H1 (cell line): ENCODE measurements around the gene CHST3. TPM values are rescaled to one million over a fixed set of nuclear protein-coding genes. Genes with fewer than 3 reads are reported as not detected.

Experiments
- CTCF ChIA-PET: fragments of 300-600 bp; sonication (Branson Sonifier 250); formaldehyde crosslinking; loops from one replicate; lab custom pipeline; 2021; ENCODE audit not compliant: partially characterized antibody; lab: Charles Lee
- POLR2A ChIA-PET: fragments of 300-600 bp; sonication (Branson Sonifier 250); formaldehyde crosslinking; loops from one replicate; lab custom pipeline; 2021; ENCODE audit warnings: inconsistent platforms; ENCODE audit not compliant: partially characterized antibody; lab: Charles Lee
- DNase-seq, 2 experiments: peaks; one replicate each; pipeline versions ENCODE4 v3.0.0 to v3.0.0-alpha.2; 2010 to 2022; ENCODE audit warnings: low spot score in 2 of 2, low read depth in 1 of 2, mixed read lengths in 1 of 2
- FAIRE-seq: peaks from 2 replicates; lab custom pipeline; 2011; peaks lifted over from hg19 to GRCh38; lab: Jason Lieb, UNC
- H2AFZ ChIP-seq: 2 replicates; pipeline ENCODE4 v1.8.1; 2012; ENCODE audit warnings: low read length, inconsistent platforms
- H2AK5ac ChIP-seq: 2 replicates; pipeline ENCODE4 v1.6.1; 2013; ENCODE audit warnings: low read depth, low read length
- H2BK120ac ChIP-seq: replicated peaks from 2 replicates; pipeline ENCODE3; 2013; ENCODE audit warnings: low read depth, low read length, inconsistent platforms
- H2BK12ac ChIP-seq: 2 replicates; pipeline ENCODE4 v1.6.1; 2013; ENCODE audit warnings: low read depth, low read length
- H2BK15ac ChIP-seq: 2 replicates; pipeline ENCODE4 v1.6.1; 2013; ENCODE audit warnings: low read length
- H2BK20ac ChIP-seq: 2 replicates; pipeline ENCODE4 v1.6.1; 2013; ENCODE audit warnings: low read length
- H2BK5ac ChIP-seq: 2 replicates; pipeline ENCODE4 v1.6.1; 2013; ENCODE audit warnings: low read depth, low read length
- H3K14ac ChIP-seq: 2 replicates; pipeline ENCODE4 v1.6.1; 2013; ENCODE audit warnings: inconsistent platforms; ENCODE audit not compliant: insufficient read length
- H3K18ac ChIP-seq: 2 replicates; pipeline ENCODE4 v1.6.1; 2013; ENCODE audit warnings: low read length; ENCODE audit errors: extremely low read depth
- H3K23ac ChIP-seq: 2 replicates; pipeline ENCODE4 v1.6.1; 2013; ENCODE audit warnings: inconsistent platforms; ENCODE audit not compliant: insufficient read length
- H3K23me2 ChIP-seq: 2 replicates; pipeline ENCODE4 v1.6.1; 2013; ENCODE audit warnings: low read depth, low read length
- H3K27ac ChIP-seq: 2 replicates; pipeline ENCODE4 v1.6.1; 2011; ENCODE audit warnings: low read depth, low read length, inconsistent platforms
- H3K27me3 ChIP-seq, 4 experiments: replicated peaks in 1 of 4; 1 replicate in 1 of 4; 2 replicates in 3 of 4; pipeline versions ENCODE4 v1.6.1 to v1.8.1; 2011 to 2013; ENCODE audit warnings: low read length in 3 of 4, mild to moderate bottlenecking in 3 of 4, inconsistent platforms in 2 of 4, mixed read lengths in 2 of 4, moderate library complexity in 1 of 4; ENCODE audit not compliant: control insufficient read depth in 3 of 4, insufficient read depth in 3 of 4; ENCODE audit errors: extremely low read depth in 1 of 4
- H3K36me3 ChIP-seq, 4 experiments: 2 replicates each; pipeline versions ENCODE4 v1.6.1 to v1.8.1; 2011 to 2013; ENCODE audit warnings: mild to moderate bottlenecking in 4 of 4, low read length in 3 of 4, moderate library complexity in 2 of 4, control low read depth in 1 of 4, inconsistent platforms in 1 of 4; ENCODE audit not compliant: insufficient read depth in 4 of 4, control insufficient read depth in 2 of 4
- H3K4ac ChIP-seq: replicated peaks from 2 replicates; pipeline ENCODE3; 2013; ENCODE audit warnings: low read length, low read depth, mixed read lengths, inconsistent platforms; ENCODE audit not compliant: insufficient read length
- H3K4me1 ChIP-seq, 4 experiments: replicated peaks in 1 of 4; 1 replicate in 1 of 4; 2 replicates in 3 of 4; pipeline versions ENCODE4 v1.6.1 to v1.8.1; 2011 to 2013; ENCODE audit warnings: low read length in 3 of 4, inconsistent platforms in 2 of 4, mixed read lengths in 1 of 4; ENCODE audit not compliant: insufficient read depth in 4 of 4, control insufficient read depth in 3 of 4
- H3K4me2 ChIP-seq, 2 experiments: 2 replicates each; pipeline versions ENCODE4 v1.6.1 to v1.8.1; 2011 to 2013; ENCODE audit warnings: low read depth in 2 of 2, low read length in 2 of 2, control low read depth in 1 of 2, inconsistent platforms in 1 of 2, mild to moderate bottlenecking in 1 of 2; ENCODE audit not compliant: insufficient read depth in 1 of 2
- H3K4me3 ChIP-seq, 4 experiments: fragments of 200-600, 300-600 bp in 1 of 4; sonication (generic), shearing (Covaris generic), sonication (Bioruptor Twin) in 1 of 4; 2 replicates each; pipeline versions ENCODE4 v1.5.1 to v1.8.1; 2011 to 2016; ENCODE audit warnings: low read length in 4 of 4, low read depth in 3 of 4, control low read depth in 2 of 4, inconsistent platforms in 2 of 4, mild to moderate bottlenecking in 2 of 4, mixed read lengths in 1 of 4, moderate library complexity in 1 of 4; ENCODE audit not compliant: insufficient read depth in 2 of 4; ENCODE audit errors: extremely low read depth in 1 of 4
- H3K56ac ChIP-seq: replicated peaks from 2 replicates; pipeline ENCODE3; 2013; ENCODE audit warnings: low read depth, mild to moderate bottlenecking, mixed read lengths, low read length, inconsistent platforms; ENCODE audit not compliant: insufficient read length
- H3K79me1 ChIP-seq: 2 replicates; pipeline ENCODE4 v1.6.1; 2013; ENCODE audit warnings: low read depth, low read length, control low read depth
- H3K79me2 ChIP-seq, 2 experiments: 2 replicates each; pipeline versions ENCODE4 v1.6.1 to v1.8.1; 2012 to 2013; ENCODE audit warnings: low read length in 2 of 2, mild to moderate bottlenecking in 2 of 2, inconsistent platforms in 1 of 2; ENCODE audit not compliant: insufficient read depth in 2 of 2, control insufficient read depth in 1 of 2
- H3K9ac ChIP-seq, 4 experiments: replicated peaks in 1 of 4; 1 replicate in 1 of 4; 2 replicates in 3 of 4; pipeline versions ENCODE4 v1.6.1 to v1.8.1; 2011 to 2013; ENCODE audit warnings: low read depth in 3 of 4, low read length in 3 of 4, control low read depth in 2 of 4, mild to moderate bottlenecking in 2 of 4, moderate library complexity in 2 of 4, inconsistent platforms in 1 of 4; ENCODE audit errors: extremely low read depth in 1 of 4
- H3K9me3 ChIP-seq, 2 experiments: 2 replicates each; pipeline versions ENCODE4 v1.6.1 to v1.8.1; 2012 to 2013; ENCODE audit warnings: mild to moderate bottlenecking in 2 of 2, moderate library complexity in 2 of 2, control low read depth in 1 of 2, inconsistent platforms in 1 of 2, low read depth in 1 of 2, low read length in 1 of 2, mixed read lengths in 1 of 2; ENCODE audit not compliant: insufficient read depth in 2 of 2
- H4K20me1 ChIP-seq, 2 experiments: replicated peaks in 1 of 2; 2 replicates each; pipeline versions ENCODE3 to v1.8.1; 2011 to 2013; ENCODE audit warnings: inconsistent platforms in 2 of 2, low read length in 2 of 2, mild to moderate bottlenecking in 1 of 2; ENCODE audit not compliant: insufficient read depth in 2 of 2, control insufficient read depth in 1 of 2
- H4K5ac ChIP-seq: 2 replicates; pipeline ENCODE4 v1.6.1; 2013; ENCODE audit warnings: low read length, low read depth, mixed read lengths, inconsistent platforms; ENCODE audit not compliant: insufficient read length
- H4K8ac ChIP-seq: 2 replicates; pipeline ENCODE4 v1.8.0; 2013; ENCODE audit warnings: mild to moderate bottlenecking, moderate library complexity, low read length, inconsistent platforms; ENCODE audit not compliant: insufficient read depth; ENCODE audit errors: extremely low read depth
- H4K91ac ChIP-seq: replicated peaks from 2 replicates; pipeline ENCODE3; 2013; ENCODE audit warnings: low read length, mixed read lengths, inconsistent platforms; ENCODE audit not compliant: insufficient read length
- CEBPB ChIP-seq: IDR thresholded peaks from 2 replicates; pipeline ENCODE4 v1.6.1; 2012; ENCODE audit warnings: low read depth, low read length
- CTCF ChIP-seq, 3 experiments: IDR thresholded peaks; 1 replicate in 2 of 3; 2 replicates in 1 of 3; pipeline versions ENCODE4 v1.5.1 to v1.6.1; 2011; ENCODE audit warnings: low read length in 3 of 3, mild to moderate bottlenecking in 3 of 3, inconsistent platforms in 2 of 3, low read depth in 1 of 3, moderate library complexity in 1 of 3; ENCODE audit not compliant: insufficient read depth in 1 of 3; ENCODE audit errors: control extremely low read depth in 1 of 3
- WGBS, 2 experiments: shearing (Covaris generic) in 1 of 2; methylation state at CpG; one replicate each; pipeline versions ENCODE4 v1.1.6 to v1.1.7; 2013 to 2015; ENCODE audit warnings: low lambda C conversion rate in 2 of 2, mixed read lengths in 2 of 2, inconsistent platforms in 1 of 2, low coverage in 1 of 2, missing lambda C conversion rate in 1 of 2; ENCODE audit not compliant: insufficient replicate concordance in 2 of 2, insufficient coverage in 1 of 2, insufficient read length in 1 of 2; ENCODE audit errors: extremely low coverage in 1 of 2, missing lambda C conversion rate in 1 of 2; 5-methylcytosine and 5-hydroxymethylcytosine counted together
- polyA plus RNA-seq, 7 experiments: library from polyadenylated mRNA; depleted of rRNA in 3 of 7; stranded (reverse) in 5 of 7; unstranded in 2 of 7; fragments of >200 nt in 5 of 7; fragments of 200-250 nt in 2 of 7; gene quantifications; 1 replicate in 5 of 7; 2 replicates in 1 of 7; 4 replicates in 1 of 7; pipeline versions ENCODE4 v1.2.1 to v1.2.3, GENCODE V29; 2011 to 2013; ENCODE audit warnings: missing spikeins in 2 of 7, mixed read lengths in 2 of 7
- total RNA-seq: library from RNA; stranded (reverse); fragmentation: NEBNext Ultra II Directional; extraction: Animal tissue kit (Norgen Biotek cat#: 25700); gene quantifications from 2 replicates; pipeline ENCODE4 v1.2.1, GENCODE V29; 2021

Gene CHST3
- total and polyA plus RNA-seq, 2 of the 8 experiments (the other 6 are each of a cell fraction or from before 2014, with no cell fraction given): 2.0 to 5.8 TPM

GRCh38 chr10:72007246-72007892 lies 43.2 kb downstream of the CHST3 start:
- H4K8ac ChIP-seq: no peak overlapping the region
- H4K91ac ChIP-seq: no peak overlapping the region
- H3K56ac ChIP-seq: no peak overlapping the region
- H3K79me1 ChIP-seq: no peaks in the 10 kb centered on the region
- no peak overlapping the region for H3K4me2 ChIP-seq
- no peak overlapping the region for H2BK15ac ChIP-seq
- no peak overlapping the region for H2BK5ac ChIP-seq
- H3K27me3 ChIP-seq: no peaks in the 10 kb centered on the region
- no peak overlapping the region for H3K27ac ChIP-seq
- H2BK120ac ChIP-seq: no peak overlapping the region
- no peaks in the 10 kb centered on the region; a peak in 1 of 7 replicates for H3K4me1 ChIP-seq
- no peak for DNase-seq
- no peak overlapping the region for H2AK5ac ChIP-seq
- H4K5ac ChIP-seq: no peak overlapping the region
- no peak overlapping the region for H3K4ac ChIP-seq
- TF ChIP-seq CEBPB: no peak
- TF ChIP-seq CTCF (IDR thresholded peaks at IDR 0.05; ENCODE audit: control extremely low read depth in 1 of 3, insufficient read depth in 1 of 3, low read depth in 1 of 3, low read length in 3 of 3): no peak
- FAIRE-seq: no peak
- no peak overlapping the region for H3K4me3 ChIP-seq
- WGBS, 2 experiments: 95% methylated on average over 53 of the region's 59 CpGs; no CpG with 5 or more reads in 1 of the 2 experiments
- no peak overlapping the region for H3K14ac ChIP-seq
- no peak overlapping the region for H3K18ac ChIP-seq
- H3K9ac ChIP-seq: no peak overlapping the region
- no peaks in the 10 kb centered on the region for H4K20me1 ChIP-seq
- CTCF ChIA-PET: interaction anchor here (0.8 to 2.4 kb wide), 7 partner anchors 9 to 101 kb away, joined by 3 to 7 read pairs (median 3); no protein-coding TSS in a partner anchor
- POLR2A ChIA-PET: no interaction called here
- H3K9me3 ChIP-seq: no peaks in the 10 kb centered on the region
- H2BK12ac ChIP-seq: no peak overlapping the region
- H2AFZ ChIP-seq: no peak overlapping the region
- H3K36me3 ChIP-seq: peaks cover 0 to 5% (median 0%) of the 10 kb centered on the region in 4 experiments; a peak in 2 of 8 replicates
- no peak overlapping the region for H2BK20ac ChIP-seq
- no peak overlapping the region for H3K23ac ChIP-seq
- H3K23me2 ChIP-seq: no peaks in the 10 kb centered on the region
- no peaks in the 10 kb centered on the region for H3K79me2 ChIP-seq
